ENCODE data around the gene CYP19A1. TPM values are rescaled to one million over a fixed set of nuclear protein-coding genes. Genes with fewer than 3 reads are reported as not detected.

The CYP19A1 gene
- total and polyA plus RNA-seq, 10 of the 15 experiments (the other 5 are each of a cell fraction or from before 2014, with no cell fraction given) = 0.08 to 1.8 (median 0.70) TPM

DNA sequence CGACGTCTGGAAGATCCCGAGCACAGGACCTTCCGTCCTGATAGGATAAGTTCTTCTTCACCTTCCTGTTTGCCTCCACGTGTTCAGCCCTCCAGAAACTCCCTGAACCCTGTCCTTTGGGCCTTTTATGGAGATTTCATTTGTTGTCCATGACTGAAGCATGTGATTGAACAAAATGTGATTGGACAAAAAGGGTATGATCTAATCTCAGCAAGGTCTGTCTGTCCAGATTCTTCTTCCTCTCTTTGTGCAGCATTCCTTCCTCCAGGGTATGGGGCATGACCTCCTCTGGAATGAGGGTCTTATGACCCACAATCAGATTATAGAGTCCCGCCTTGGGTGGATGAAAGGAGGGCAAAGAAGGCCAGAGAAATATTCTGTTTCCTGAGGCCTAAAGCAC, at the start of gene CYP19A1 (continued):
- TF ChIP-seq, protein P1, sequence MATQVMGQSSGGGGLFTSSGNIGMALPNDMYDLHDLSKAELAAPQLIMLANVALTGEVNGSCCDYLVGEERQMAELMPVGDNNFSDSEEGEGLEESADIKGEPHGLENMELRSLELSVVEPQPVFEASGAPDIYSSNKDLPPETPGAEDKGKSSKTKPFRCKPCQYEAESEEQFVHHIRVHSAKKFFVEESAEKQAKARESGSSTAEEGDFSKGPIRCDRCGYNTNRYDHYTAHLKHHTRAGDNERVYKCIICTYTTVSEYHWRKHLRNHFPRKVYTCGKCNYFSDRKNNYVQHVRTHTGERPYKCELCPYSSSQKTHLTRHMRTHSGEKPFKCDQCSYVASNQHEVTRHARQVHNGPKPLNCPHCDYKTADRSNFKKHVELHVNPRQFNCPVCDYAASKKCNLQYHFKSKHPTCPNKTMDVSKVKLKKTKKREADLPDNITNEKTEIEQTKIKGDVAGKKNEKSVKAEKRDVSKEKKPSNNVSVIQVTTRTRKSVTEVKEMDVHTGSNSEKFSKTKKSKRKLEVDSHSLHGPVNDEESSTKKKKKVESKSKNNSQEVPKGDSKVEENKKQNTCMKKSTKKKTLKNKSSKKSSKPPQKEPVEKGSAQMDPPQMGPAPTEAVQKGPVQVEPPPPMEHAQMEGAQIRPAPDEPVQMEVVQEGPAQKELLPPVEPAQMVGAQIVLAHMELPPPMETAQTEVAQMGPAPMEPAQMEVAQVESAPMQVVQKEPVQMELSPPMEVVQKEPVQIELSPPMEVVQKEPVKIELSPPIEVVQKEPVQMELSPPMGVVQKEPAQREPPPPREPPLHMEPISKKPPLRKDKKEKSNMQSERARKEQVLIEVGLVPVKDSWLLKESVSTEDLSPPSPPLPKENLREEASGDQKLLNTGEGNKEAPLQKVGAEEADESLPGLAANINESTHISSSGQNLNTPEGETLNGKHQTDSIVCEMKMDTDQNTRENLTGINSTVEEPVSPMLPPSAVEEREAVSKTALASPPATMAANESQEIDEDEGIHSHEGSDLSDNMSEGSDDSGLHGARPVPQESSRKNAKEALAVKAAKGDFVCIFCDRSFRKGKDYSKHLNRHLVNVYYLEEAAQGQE (IDR thresholded peaks at IDR 0.05; ENCODE audit: low read depth, low read length) = no peak
- TF ChIP-seq, protein P2, sequence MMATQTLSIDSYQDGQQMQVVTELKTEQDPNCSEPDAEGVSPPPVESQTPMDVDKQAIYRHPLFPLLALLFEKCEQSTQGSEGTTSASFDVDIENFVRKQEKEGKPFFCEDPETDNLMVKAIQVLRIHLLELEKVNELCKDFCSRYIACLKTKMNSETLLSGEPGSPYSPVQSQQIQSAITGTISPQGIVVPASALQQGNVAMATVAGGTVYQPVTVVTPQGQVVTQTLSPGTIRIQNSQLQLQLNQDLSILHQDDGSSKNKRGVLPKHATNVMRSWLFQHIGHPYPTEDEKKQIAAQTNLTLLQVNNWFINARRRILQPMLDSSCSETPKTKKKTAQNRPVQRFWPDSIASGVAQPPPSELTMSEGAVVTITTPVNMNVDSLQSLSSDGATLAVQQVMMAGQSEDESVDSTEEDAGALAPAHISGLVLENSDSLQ (IDR thresholded peaks at IDR 0.05) = no peak
- TF ChIP-seq BACH1 (IDR thresholded peaks at IDR 0.05; ENCODE audit: borderline replicate concordance) (no peak), NR2C2 (IDR thresholded peaks at IDR 0.05; ENCODE audit: borderline replicate concordance, control insufficient read depth, insufficient read length, low read depth) (no peak), GATAD2B (conservative IDR thresholded peaks at IDR 0.05; ENCODE audit: low read depth) (no peak), SUPT20H (IDR thresholded peaks at IDR 0.05; ENCODE audit: borderline replicate concordance, control insufficient read depth, low read depth, low read length) (no peak)
- TF ChIP-seq, protein P3, sequence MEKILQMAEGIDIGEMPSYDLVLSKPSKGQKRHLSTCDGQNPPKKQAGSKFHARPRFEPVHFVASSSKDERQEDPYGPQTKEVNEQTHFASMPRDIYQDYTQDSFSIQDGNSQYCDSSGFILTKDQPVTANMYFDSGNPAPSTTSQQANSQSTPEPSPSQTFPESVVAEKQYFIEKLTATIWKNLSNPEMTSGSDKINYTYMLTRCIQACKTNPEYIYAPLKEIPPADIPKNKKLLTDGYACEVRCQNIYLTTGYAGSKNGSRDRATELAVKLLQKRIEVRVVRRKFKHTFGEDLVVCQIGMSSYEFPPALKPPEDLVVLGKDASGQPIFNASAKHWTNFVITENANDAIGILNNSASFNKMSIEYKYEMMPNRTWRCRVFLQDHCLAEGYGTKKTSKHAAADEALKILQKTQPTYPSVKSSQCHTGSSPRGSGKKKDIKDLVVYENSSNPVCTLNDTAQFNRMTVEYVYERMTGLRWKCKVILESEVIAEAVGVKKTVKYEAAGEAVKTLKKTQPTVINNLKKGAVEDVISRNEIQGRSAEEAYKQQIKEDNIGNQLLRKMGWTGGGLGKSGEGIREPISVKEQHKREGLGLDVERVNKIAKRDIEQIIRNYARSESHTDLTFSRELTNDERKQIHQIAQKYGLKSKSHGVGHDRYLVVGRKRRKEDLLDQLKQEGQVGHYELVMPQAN (conservative IDR thresholded peaks at IDR 0.05) = no peak
